IMR-90 (cell line): Measurements from ENCODE around the gene FAT1. TPM values are rescaled to one million over a fixed set of nuclear protein-coding genes. Genes with fewer than 3 reads are reported as not detected.

Source experiments
- FOS ChIP-seq: fragments of 150-350 bp; IDR thresholded peaks from 2 replicates; pipeline ENCODE4 v1.6.1; 2016; ENCODE audit warnings: low read depth, low read length
- NFE2L2 ChIP-seq: fragments of 150-350 bp; IDR thresholded peaks from 2 replicates; pipeline ENCODE4 v1.6.1; 2016; ENCODE audit warnings: low read depth, mild to moderate bottlenecking, low read length
- polyA plus RNA-seq, 3 experiments: library from polyadenylated mRNA; depleted of rRNA; stranded (reverse); fragments of >200 nt; gene quantifications; 2 replicates each; pipeline ENCODE4 v1.2.3, GENCODE V29; 2012; ENCODE audit warnings: low replicate concordance in 1 of 3
- total RNA-seq: library from RNA; depleted of rRNA; stranded (reverse); fragments of >200 nt; gene quantifications from 2 replicates; pipeline ENCODE4 v1.2.3, GENCODE V29; 2012
- TF ChIP-seq, protein P1 (sequence below): fragments of 150-350 bp; IDR thresholded peaks from 2 replicates; pipeline ENCODE4 v1.6.1; 2017; ENCODE audit warnings: mild to moderate bottlenecking, antibody characterized with exemption, low read length, low read depth

The FAT1 gene
- total and polyA plus RNA-seq, 2 of the 4 experiments (the other 2 are of a cell fraction) = 156 to 519 TPM

- TF ChIP-seq, protein P1, sequence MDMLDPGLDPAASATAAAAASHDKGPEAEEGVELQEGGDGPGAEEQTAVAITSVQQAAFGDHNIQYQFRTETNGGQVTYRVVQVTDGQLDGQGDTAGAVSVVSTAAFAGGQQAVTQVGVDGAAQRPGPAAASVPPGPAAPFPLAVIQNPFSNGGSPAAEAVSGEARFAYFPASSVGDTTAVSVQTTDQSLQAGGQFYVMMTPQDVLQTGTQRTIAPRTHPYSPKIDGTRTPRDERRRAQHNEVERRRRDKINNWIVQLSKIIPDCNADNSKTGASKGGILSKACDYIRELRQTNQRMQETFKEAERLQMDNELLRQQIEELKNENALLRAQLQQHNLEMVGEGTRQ = no peak
- TF ChIP-seq NFE2L2 (no peak), FOS (no peak)
These were observed 2.1 kb upstream of the FAT1 start (continued) for GRCh38 chr4:186725469-186726425.
